Mesothelial cell of epicardium (in vitro differentiated cells): ENCODE data around the gene TTC22. TPM values are rescaled to one million over a fixed set of nuclear protein-coding genes. Genes with fewer than 3 reads are reported as not detected.

Experiments
- DNase-seq, 2 experiments: peaks; one replicate each; pipeline ENCODE4 v3.0.0; 2021; ENCODE audit warnings: low spot score in 2 of 2; ENCODE audit not compliant: unreplicated experiment in 2 of 2
- H3K27ac Mint-ChIP-seq: 2 replicates; pipeline ENCODE4 v1.8.0; 2021; ENCODE audit warnings: mixed read lengths
- H3K27me3 Mint-ChIP-seq: 2 replicates; pipeline ENCODE4 v1.8.0; 2021; ENCODE audit warnings: low read depth, mixed read lengths
- H3K36me3 Mint-ChIP-seq: 2 replicates; pipeline ENCODE4 v1.8.0; 2021; ENCODE audit warnings: mixed read lengths
- H3K4me1 Mint-ChIP-seq: 2 replicates; pipeline ENCODE4 v1.8.0; 2021; ENCODE audit warnings: mixed read lengths
- H3K4me3 Mint-ChIP-seq: 2 replicates; pipeline ENCODE4 v1.8.0; 2021; ENCODE audit warnings: mild to moderate bottlenecking, moderate library complexity, mixed read lengths
- H3K9me3 Mint-ChIP-seq: 2 replicates; pipeline ENCODE4 v1.8.0; 2021; ENCODE audit warnings: mixed read lengths
- CTCF ChIP-seq: fragments of 200-600 bp; sonication (generic); IDR thresholded peaks from one replicate; pipeline ENCODE4 v1.5.0; 2021; ENCODE audit warnings: antibody characterized with exemption; ENCODE audit not compliant: unreplicated experiment
- total RNA-seq: library from RNA; stranded (reverse); gene quantifications from 3 replicates; pipeline ENCODE4 v1.2.1, GENCODE V29; 2021

Gene TTC22
- total RNA-seq, 1 donor from 2014 or later: 1.3 TPM

- DNase-seq: no peak
- TF ChIP-seq CTCF: no peak
- Mint-ChIP-seq H3K27ac (peak overlapping the region; percentile 30), H3K27me3 (peaks cover 9% of the 10 kb centered on the region), H3K9me3 (no peaks in the 10 kb centered on the region), H3K4me1 (peaks cover 17% of the 10 kb centered on the region), H3K36me3 (no peaks in the 10 kb centered on the region), H3K4me3 (no peak overlapping the region)
Observed at GRCh38 chr1:54766726-54767125, 34.4 kb downstream of the TTC22 start.

GRCh38 chr1:54764922-54765561 is 36.1 kb downstream of the TTC22 start:
- peak overlapping the region; percentile 79 for H3K27ac Mint-ChIP-seq
- peaks cover 17% of the 10 kb centered on the region for H3K4me1 Mint-ChIP-seq
- no peak for DNase-seq
- TF ChIP-seq CTCF: no peak
- H3K9me3 Mint-ChIP-seq: no peaks in the 10 kb centered on the region
- peak overlapping the region; percentile 91 for H3K4me3 Mint-ChIP-seq
- no peaks in the 10 kb centered on the region for H3K36me3 Mint-ChIP-seq
- peaks cover 9% of the 10 kb centered on the region for H3K27me3 Mint-ChIP-seq

GRCh38 chr1:54764133-54764921 is 36.8 kb downstream of the TTC22 start, which contains the start of gene PARS2:
TSS of gene PARS2 (minus strand) at chr1:54764523. CDS start at chr1:54759161, 5,362 bp downstream.
- Mint-ChIP-seq H3K36me3 (no peaks in the 10 kb centered on the region), H3K27me3 (peaks cover 9% of the 10 kb centered on the region), H3K4me1 (peaks cover 17% of the 10 kb centered on the region), H3K27ac (peak within 1 kb of the TSS; percentile 98), H3K9me3 (no peaks in the 10 kb centered on the region), H3K4me3 (peak within 1 kb of the TSS; percentile 91)
- no peak for TF ChIP-seq CTCF
- peak; percentile 97 to 98 for DNase-seq

GRCh38 chr1:54763816-54764132 is 37.3 kb downstream of the TTC22 start:
- no peak for TF ChIP-seq CTCF
- no peaks in the 10 kb centered on the region for H3K9me3 Mint-ChIP-seq
- H3K27ac Mint-ChIP-seq: peak overlapping the region; percentile 98
- peaks cover 17% of the 10 kb centered on the region for H3K4me1 Mint-ChIP-seq
- peak overlapping the region; percentile 91 for H3K4me3 Mint-ChIP-seq
- DNase-seq: no peak
- H3K27me3 Mint-ChIP-seq: peaks cover 7% of the 10 kb centered on the region
- no peaks in the 10 kb centered on the region for H3K36me3 Mint-ChIP-seq

GRCh38 chr1:54758678-54759348 is 42.3 kb downstream of the TTC22 start:
- no peak overlapping the region for H3K4me3 Mint-ChIP-seq
- no peak overlapping the region for H3K27ac Mint-ChIP-seq
- no peak for DNase-seq
- no peaks in the 10 kb centered on the region for H3K9me3 Mint-ChIP-seq
- TF ChIP-seq CTCF: no peak
- peaks cover 7% of the 10 kb centered on the region for H3K36me3 Mint-ChIP-seq
- H3K4me1 Mint-ChIP-seq: peaks cover 12% of the 10 kb centered on the region
- no peaks in the 10 kb centered on the region for H3K27me3 Mint-ChIP-seq
